Kidney (tissue), 14 donors: Measurements from ENCODE around the gene CD74. TPM values are rescaled to one million over a fixed set of nuclear protein-coding genes. Genes with fewer than 3 reads are reported as not detected.
A peak's percentile ranks its signal among the peaks of the same experiment; 100 is the strongest.

Experiments
- DNase-seq, 5 donors: peaks; one replicate each; pipeline ENCODE4 v3.0.0-alpha.2; 2013 to 2020
- FAIRE-seq: peaks from 2 replicates; lab custom pipeline; 2012; peaks lifted over from hg19 to GRCh38; lab: Jason Lieb, UNC
- H3K27ac ChIP-seq, 2 donors: one replicate each; pipeline ENCODE4 v1.7.0; 2013; ENCODE audit warnings: low read depth in 2 of 2, low read length in 2 of 2, inconsistent platforms in 1 of 2
- H3K27me3 ChIP-seq: one replicate; pipeline ENCODE4 v1.7.1; 2013; ENCODE audit warnings: low read length, inconsistent platforms; ENCODE audit not compliant: control insufficient read depth, insufficient read depth
- H3K36me3 ChIP-seq, 3 donors: one replicate each; pipeline versions ENCODE4 v1.7.0 to v1.7.1; 2013; ENCODE audit warnings: low read length in 3 of 3, control low read depth in 1 of 3, inconsistent platforms in 1 of 3; ENCODE audit not compliant: insufficient read depth in 3 of 3, control insufficient read depth in 2 of 3
- H3K4me1 ChIP-seq, 3 donors: one replicate each; pipeline versions ENCODE4 v1.7.0 to v1.7.1; 2013; ENCODE audit warnings: low read length in 3 of 3, inconsistent platforms in 1 of 3, low read depth in 1 of 3; ENCODE audit not compliant: control insufficient read depth in 2 of 3, insufficient read depth in 2 of 3
- H3K4me3 ChIP-seq, 3 donors: one replicate each; pipeline versions ENCODE4 v1.7.0 to v1.8.1; 2013; ENCODE audit warnings: low read length in 3 of 3, control low read depth in 1 of 3, inconsistent platforms in 1 of 3
- H3K9ac ChIP-seq, 3 donors: one replicate each; pipeline versions ENCODE4 v1.7.0 to v1.7.1; 2013; ENCODE audit warnings: low read length in 3 of 3, control low read depth in 1 of 3, inconsistent platforms in 1 of 3
- H3K9me3 ChIP-seq, 3 donors: one replicate each; pipeline versions ENCODE4 v1.7.0 to v1.7.1; 2013; ENCODE audit warnings: low read length in 3 of 3, control low read depth in 1 of 3, inconsistent platforms in 1 of 3; ENCODE audit not compliant: control insufficient read depth in 2 of 3, insufficient read depth in 1 of 3
- CTCF ChIP-seq: IDR thresholded peaks from 3 replicates; pipeline ENCODE4 v1.5.1; 2012; ENCODE audit warnings: mild to moderate bottlenecking, moderate library complexity, borderline replicate concordance; ENCODE audit not compliant: insufficient read depth; ENCODE audit errors: extremely low read depth
- intact Hi-C: fragments of 100-400 bp; cut with DNase I; formaldehyde crosslinking; loops from one replicate; pipeline ENCODE4 v1.11.1; 2022
- polyA plus RNA-seq: library from polyadenylated mRNA; stranded (reverse); fragments of 350-450 nt; fragmentation: Illumina TruSeq; extraction: RNeasy Lipid Tissue Mini Kit (QIAGEN cat#74804); gene quantifications from one replicate; pipeline ENCODE4 v1.2.3, GENCODE V29; 2014; ENCODE audit warnings: low read depth, low replicate concordance; ENCODE audit not compliant: insufficient read depth
- total RNA-seq: library from RNA; stranded (reverse); fragmentation: NEBNext Ultra II Directional; extraction: Animal tissue kit (Norgen Biotek cat#: 25700); gene quantifications from one replicate; pipeline ENCODE4 v1.2.1, GENCODE V29; 2021
- donor health status: control.
- donor health status: control.
- donor health status: control.
- donor health status: control.
- donor health status: control.
- donor health status: DM: yes; HTN: yes; CAD: no.
- donor health status: Normal renal cell carcinoma (clear cell type).

CD74 gene
- total and polyA plus RNA-seq, 2 donors from 2014 or later: 1,887 to 2,003 TPM

- peak overlapping the region; percentile 79 to 97 (median 91) for H3K4me3 ChIP-seq
- no peaks in the 10 kb centered on the region for H3K27me3 ChIP-seq
These were observed 35.6 kb upstream of the CD74 start for GRCh38 chr5:150448334-150448733.

GRCh38 chr5:150447188-150447587, 34.5 kb upstream of the CD74 start:
- no peak overlapping the region for H3K27ac ChIP-seq
- intact Hi-C loops: no loop called here
- H3K4me3 ChIP-seq: no peak overlapping the region
- no peak overlapping the region for H3K9ac ChIP-seq
- no peak for DNase-seq
- H3K36me3 ChIP-seq: peaks cover 19 to 43% (median 40%) of the 10 kb centered on the region in 3 donors
- H3K9me3 ChIP-seq: no peaks in the 10 kb centered on the region
- TF ChIP-seq CTCF: no peak
- H3K27me3 ChIP-seq: no peaks in the 10 kb centered on the region
- no peak for FAIRE-seq
- H3K4me1 ChIP-seq: peaks cover 11 to 12% (median 11%) of the 10 kb centered on the region in 3 donors

More at GRCh38 chr5:150448334-150448733, 35.6 kb upstream of the CD74 start:
- DNase-seq (no peak), FAIRE-seq (no peak)
- intact Hi-C loops: no loop called here
- peaks cover 19 to 43% (median 38%) of the 10 kb centered on the region in 3 donors for H3K36me3 ChIP-seq
- TF ChIP-seq CTCF: no peak
- peak overlapping the region in 1 of 2 donors; percentile 12 for H3K27ac ChIP-seq
- peak overlapping the region; percentile 90 to 100 (median 98) for H3K9ac ChIP-seq
- H3K9me3 ChIP-seq: no peaks in the 10 kb centered on the region
- H3K4me1 ChIP-seq: peaks cover 11 to 12% (median 11%) of the 10 kb centered on the region in 3 donors

- H3K9me3 ChIP-seq: no peaks in the 10 kb centered on the region
- H3K4me3 ChIP-seq: no peak overlapping the region
- intact Hi-C loops: no loop called here
- H3K9ac ChIP-seq: no peak overlapping the region
- FAIRE-seq (no peak), DNase-seq (no peak)
- peaks cover 19 to 43% (median 40%) of the 10 kb centered on the region in 3 donors for H3K36me3 ChIP-seq
- H3K4me1 ChIP-seq: peaks cover 11 to 12% (median 11%) of the 10 kb centered on the region in 3 donors
- no peak overlapping the region for H3K27ac ChIP-seq
- TF ChIP-seq CTCF: no peak
- no peaks in the 10 kb centered on the region for H3K27me3 ChIP-seq
These were observed 33.9 kb upstream of the CD74 start for GRCh38 chr5:150446583-150446982.

- Histone ChIP-seq H3K4me3 (no peak overlapping the region), H3K9me3 (no peaks in the 10 kb centered on the region), H3K9ac (no peak overlapping the region), H3K27ac (no peak overlapping the region), H3K36me3 (peaks cover 19 to 43% (median 40%) of the 10 kb centered on the region in 3 donors), H3K4me1 (peaks cover 11 to 12% (median 11%) of the 10 kb centered on the region in 3 donors), H3K27me3 (no peaks in the 10 kb centered on the region)
- intact Hi-C loops: no loop called here
- no peak for FAIRE-seq
- TF ChIP-seq CTCF: no peak
- DNase-seq: no peak
These were observed 33.4 kb upstream of the CD74 start for GRCh38 chr5:150446088-150446487.
